BLaER1 treated with 17β-estradiol and CSF1 and Interleukin-3, amounts not matched to agents 10 nM and 100 nM (cell line): ENCODE measurements around the gene NBPF1.
"Not testable (repeated sequence)": the region's sequence is repeated elsewhere in the genome, so short reads cannot be mapped to it uniquely, and the experiment has no call there.

Source experiments
- H3K27ac ChIP-seq, 11 experiments: shearing (Covaris generic); formaldehyde crosslinking; 2 replicates each; pipeline ENCODE4 v1.8.1; 2022
- H3K27me3 ChIP-seq, 11 experiments: shearing (Covaris generic); formaldehyde crosslinking; 2 replicates each; pipeline ENCODE4 v1.8.1; 2022
- H3K36me3 ChIP-seq, 11 experiments: shearing (Covaris generic); formaldehyde crosslinking; 2 replicates each; pipeline ENCODE4 v1.8.1; 2022
- H3K4me1 ChIP-seq, 10 experiments: shearing (Covaris generic); formaldehyde crosslinking; 2 replicates each; pipeline ENCODE4 v1.8.1; 2022
- H3K4me2 ChIP-seq, 11 experiments: shearing (Covaris generic); formaldehyde crosslinking; 2 replicates each; pipeline ENCODE4 v1.8.1; 2022
- H3K4me3 ChIP-seq, 10 experiments: shearing (Covaris generic); formaldehyde crosslinking; 2 replicates each; pipeline ENCODE4 v1.8.1; 2022
- H3K9ac ChIP-seq, 11 experiments: shearing (Covaris generic); formaldehyde crosslinking; 2 replicates each; pipeline ENCODE4 v1.8.1; 2022
- H3K9me3 ChIP-seq, 11 experiments: shearing (Covaris generic); formaldehyde crosslinking; replicated peaks in 1 of 11; 2 replicates each; pipeline ENCODE4 v1.8.1; 2022
- H4K20me1 ChIP-seq, 11 experiments: shearing (Covaris generic); formaldehyde crosslinking; 2 replicates each; pipeline ENCODE4 v1.8.1; 2022
- Cebpa-rat ChIP-seq, 11 experiments: shearing (Covaris generic); IDR thresholded peaks; 2 replicates each; pipeline ENCODE4 v1.8.1; 2022

Gene NBPF1

GRCh38 chr1:16645271-16646060 is 32.1 kb upstream of the NBPF1 start:
- peaks cover 0 to 22% (median 9%) of the 10 kb centered on the region in 11 experiments; a peak in 11 of 22 replicates for H3K36me3 ChIP-seq
- not testable (repeated sequence) for H3K27me3 ChIP-seq, H3K9me3 ChIP-seq
- H3K4me3 ChIP-seq: peak overlapping the region in 9 of 10 experiments; percentile 72 to 82 (median 76); a peak in 15 of 20 replicates
- H4K20me1 ChIP-seq: peaks cover 0 to 38% (median 22%) of the 10 kb centered on the region in 11 experiments; a peak in 15 of 22 replicates
- peak overlapping the region; percentile 73 to 89 (median 82); a peak in 21 of 22 replicates for H3K27ac ChIP-seq
- H3K9ac ChIP-seq: peak overlapping the region; percentile 81 to 91 (median 88)
- peaks cover 26 to 32% (median 30%) of the 10 kb centered on the region in 10 experiments for H3K4me1 ChIP-seq
- H3K4me2 ChIP-seq: peak overlapping the region; percentile 87 to 96 (median 92)

GRCh38 chr1:16644482-16645270 is 31.3 kb upstream of the NBPF1 start:
- H3K36me3 ChIP-seq: peaks cover 0 to 24% (median 11%) of the 10 kb centered on the region in 11 experiments; a peak in 11 of 22 replicates
- peak overlapping the region; percentile 73 to 89 (median 82) for H3K27ac ChIP-seq
- not testable (repeated sequence) for H3K27me3 ChIP-seq, H3K9me3 ChIP-seq
- peak overlapping the region; percentile 81 to 91 (median 88) for H3K9ac ChIP-seq
- H3K4me1 ChIP-seq: peaks cover 26 to 32% (median 30%) of the 10 kb centered on the region in 10 experiments
- H3K4me2 ChIP-seq: peak overlapping the region; percentile 87 to 96 (median 92)
- peak overlapping the region; percentile 72 to 82 (median 77) for H3K4me3 ChIP-seq
- peaks cover under 1 to 40% (median 25%) of the 10 kb centered on the region in 11 experiments; a peak in 15 of 22 replicates for H4K20me1 ChIP-seq

GRCh38 chr1:16644193-16644481 is 30.8 kb upstream of the NBPF1 start:
- Histone ChIP-seq H3K4me2 (peak overlapping the region; percentile 87 to 96 (median 92)), H3K36me3 (peaks cover 0 to 29% (median 11%) of the 10 kb centered on the region in 11 experiments; a peak in 13 of 22 replicates), H3K9me3 (no peaks in the 10 kb centered on the region), H4K20me1 (peaks cover 6 to 45% (median 31%) of the 10 kb centered on the region in 11 experiments; a peak in 16 of 22 replicates), H3K4me1 (peaks cover 26 to 32% (median 30%) of the 10 kb centered on the region in 10 experiments), H3K4me3 (peak overlapping the region; percentile 72 to 82 (median 77)), H3K27ac (peak overlapping the region; percentile 73 to 89 (median 82)), H3K27me3 (no peaks in the 10 kb centered on the region), H3K9ac (peak overlapping the region; percentile 81 to 91 (median 88))
- TF ChIP-seq Cebpa-rat (IDR thresholded peaks at IDR 0.05): no peak

GRCh38 chr1:16643476-16644192 is 30.3 kb upstream of the NBPF1 start:
- not testable (repeated sequence) for H3K9me3 ChIP-seq
- Histone ChIP-seq H3K27ac (peak overlapping the region; percentile 73 to 89 (median 82); a peak in 21 of 22 replicates), H3K4me3 (peak overlapping the region; percentile 72 to 82 (median 77))

GRCh38 chr1:16643001-16643411 is 29.6 kb upstream of the NBPF1 start:
- not testable (repeated sequence) for H3K27ac ChIP-seq, H3K9me3 ChIP-seq, H3K27me3 ChIP-seq
- Histone ChIP-seq H3K4me3 (peak overlapping the region; percentile 72 to 82 (median 77); a peak in 17 of 20 replicates), H3K9ac (peak overlapping the region; percentile 81 to 91 (median 88)), H3K4me1 (peaks cover 26 to 32% (median 30%) of the 10 kb centered on the region in 10 experiments), H3K36me3 (peaks cover 0 to 33% (median 11%) of the 10 kb centered on the region in 11 experiments; a peak in 13 of 22 replicates), H3K4me2 (peak overlapping the region; percentile 87 to 96 (median 92)), H4K20me1 (peaks cover 6 to 57% (median 42%) of the 10 kb centered on the region in 11 experiments; a peak in 17 of 22 replicates)

More at GRCh38 chr1:16643476-16644192, 30.3 kb upstream of the NBPF1 start:
- Histone ChIP-seq H3K9ac (peak overlapping the region; percentile 81 to 91 (median 88)), H3K4me2 (peak overlapping the region; percentile 87 to 96 (median 92)), H3K36me3 (peaks cover 0 to 33% (median 11%) of the 10 kb centered on the region in 11 experiments; a peak in 13 of 22 replicates), H4K20me1 (peaks cover 6 to 50% (median 36%) of the 10 kb centered on the region in 11 experiments; a peak in 17 of 22 replicates), H3K4me1 (peaks cover 26 to 32% (median 30%) of the 10 kb centered on the region in 10 experiments)
- H3K27me3 ChIP-seq: not testable (repeated sequence)

GRCh38 chr1:16642025-16642966 is 28.9 kb upstream of the NBPF1 start:
- not testable (repeated sequence) for H3K27me3 ChIP-seq, H3K27ac ChIP-seq, H3K9me3 ChIP-seq
- H3K36me3 ChIP-seq: peaks cover 0 to 33% (median 11%) of the 10 kb centered on the region in 11 experiments; a peak in 15 of 22 replicates
- peak overlapping the region; percentile 87 to 96 (median 92) for H3K4me2 ChIP-seq
- peaks cover 26 to 32% (median 30%) of the 10 kb centered on the region in 10 experiments for H3K4me1 ChIP-seq
- peaks cover 6 to 64% (median 47%) of the 10 kb centered on the region in 11 experiments; a peak in 17 of 22 replicates for H4K20me1 ChIP-seq
- H3K9ac ChIP-seq: peak overlapping the region; percentile 81 to 91 (median 88)
- H3K4me3 ChIP-seq: peak overlapping the region in 5 of 10 experiments; percentile 72 to 82 (median 76); a peak in 6 of 20 replicates

- not testable (repeated sequence) for H3K4me3 ChIP-seq, H3K27ac ChIP-seq, H3K27me3 ChIP-seq, H3K4me2 ChIP-seq, H3K9me3 ChIP-seq
- peaks cover 0 to 41% (median 18%) of the 10 kb centered on the region in 11 experiments; a peak in 16 of 22 replicates for H3K36me3 ChIP-seq
- peaks cover 6 to 73% (median 51%) of the 10 kb centered on the region in 11 experiments; a peak in 17 of 22 replicates for H4K20me1 ChIP-seq
- H3K9ac ChIP-seq: peak overlapping the region in 3 of 11 experiments; percentile 87 to 90 (median 90); a peak in 2 of 22 replicates
- H3K4me1 ChIP-seq: peaks cover 26 to 32% (median 30%) of the 10 kb centered on the region in 10 experiments
Measured at GRCh38 chr1:16641159-16641975, 28.0 kb upstream of the NBPF1 start.

GRCh38 chr1:16639091-16640031 is 26.0 kb upstream of the NBPF1 start:
- peaks cover 10 to 59% (median 29%) of the 10 kb centered on the region in 11 experiments for H3K36me3 ChIP-seq
- H3K4me1 ChIP-seq: peaks cover 15 to 22% (median 20%) of the 10 kb centered on the region in 10 experiments
- H3K27me3 ChIP-seq, H3K9me3 ChIP-seq, H3K27ac ChIP-seq, H3K4me2 ChIP-seq, H3K4me3 ChIP-seq: not testable (repeated sequence)
- H4K20me1 ChIP-seq: peaks cover 6 to 88% (median 63%) of the 10 kb centered on the region in 11 experiments; a peak in 17 of 22 replicates
- peak overlapping the region in 6 of 11 experiments; percentile 1 to 36 (median 4); a peak in 3 of 22 replicates for H3K9ac ChIP-seq

- Histone ChIP-seq H3K4me1 (peaks cover 7 to 14% (median 12%) of the 10 kb centered on the region in 10 experiments), H3K36me3 (peaks cover 22 to 71% (median 41%) of the 10 kb centered on the region in 11 experiments), H4K20me1 (peaks cover 5 to 86% (median 65%) of the 10 kb centered on the region in 11 experiments; a peak in 17 of 22 replicates)
- not testable (repeated sequence) for H3K27ac ChIP-seq, H3K4me3 ChIP-seq, H3K27me3 ChIP-seq, H3K9me3 ChIP-seq, H3K4me2 ChIP-seq, H3K9ac ChIP-seq
Measured at GRCh38 chr1:16637941-16638778, 24.8 kb upstream of the NBPF1 start.
